Measurements from ENCODE around the gene POLN. TPM values are rescaled to one million over a fixed set of nuclear protein-coding genes. Genes with fewer than 3 reads are reported as not detected.

POLN gene
- polyA plus RNA-seq, 1 experiment: 0.35 TPM

DNA sequence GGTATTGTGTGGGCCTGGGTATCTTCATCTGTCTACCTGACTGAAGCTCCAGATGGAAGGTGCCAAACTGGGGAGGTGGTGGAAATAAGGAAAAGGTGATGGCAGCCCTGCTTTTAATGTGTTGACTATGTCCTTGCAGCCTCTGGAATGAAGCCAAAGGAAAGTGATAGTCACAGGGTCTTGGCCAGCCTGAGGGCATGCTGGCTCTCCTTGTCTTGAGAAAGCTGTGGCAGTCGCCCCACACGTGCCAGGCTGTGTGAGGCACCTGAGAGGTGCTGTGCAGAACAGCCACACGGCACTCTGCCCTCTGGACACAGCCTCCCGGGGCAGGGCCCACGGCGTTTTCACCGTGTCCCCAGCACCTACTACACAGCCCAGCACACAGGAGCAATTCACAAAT, 105.2 kb downstream of the POLN start:
- Histone ChIP-seq H3K9me3 (ENCODE audit: control insufficient read depth, insufficient read depth, low read length) (no peaks in the 10 kb centered on the region; the same call in 1 of the 2 replicates), H3K27ac (ENCODE audit: low read depth, low read length) (no peak overlapping the region), H3K27me3 (ENCODE audit: control insufficient read depth, insufficient read depth, low read length) (peaks cover 3% of the 10 kb centered on the region), H3K4me3 (ENCODE audit: low read depth, low read length) (no peak overlapping the region)
- no peak for TF ChIP-seq CTCF (IDR thresholded peaks at IDR 0.05; ENCODE audit: low read depth, low read length)
- DNase-seq (ENCODE audit: low read depth, low spot score): no peak
- POLR2A ChIA-PET: no interaction called here
- CTCF ChIA-PET: no interaction called here

DNA sequence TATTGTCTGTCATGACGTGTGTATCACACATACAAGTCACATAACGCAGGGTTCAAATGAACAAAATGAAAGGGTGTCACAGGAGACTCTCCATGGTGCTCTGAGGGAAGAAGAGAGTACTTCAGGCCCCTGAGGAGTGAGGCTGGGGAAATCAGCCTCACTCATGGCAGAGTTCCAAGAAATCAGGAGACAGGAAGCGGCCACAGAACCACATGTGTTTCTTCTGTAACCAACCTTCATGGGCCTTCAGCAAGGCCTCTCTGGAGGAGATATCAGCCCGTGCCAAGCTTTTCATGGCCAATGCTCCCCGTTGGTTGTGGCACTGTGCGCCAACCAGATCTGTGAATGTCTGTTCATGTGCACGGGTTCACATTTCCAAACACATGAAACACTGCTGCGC, 106.8 kb downstream of the POLN start:
- peak; percentile 0 for DNase-seq (ENCODE audit: low read depth, low spot score)
- TF ChIP-seq CTCF (IDR thresholded peaks at IDR 0.05; ENCODE audit: low read depth, low read length): no peak
- Histone ChIP-seq H3K4me3 (ENCODE audit: low read depth, low read length) (no peak overlapping the region), H3K27me3 (ENCODE audit: control insufficient read depth, insufficient read depth, low read length) (peaks cover 3% of the 10 kb centered on the region), H3K9me3 (ENCODE audit: control insufficient read depth, insufficient read depth, low read length) (no peaks in the 10 kb centered on the region; the same call in 1 of the 2 replicates), H3K27ac (ENCODE audit: low read depth, low read length) (no peak overlapping the region)
- ChIA-PET POLR2A (no interaction called here), CTCF (no interaction called here)

- Histone ChIP-seq H3K27ac (ENCODE audit: low read depth, low read length) (no peak overlapping the region), H3K9me3 (ENCODE audit: control insufficient read depth, insufficient read depth, low read length) (no peaks in the 10 kb centered on the region), H3K4me3 (ENCODE audit: low read depth, low read length) (no peak overlapping the region), H3K27me3 (ENCODE audit: control insufficient read depth, insufficient read depth, low read length) (peaks cover 5% of the 10 kb centered on the region)
- ChIA-PET CTCF (no interaction called here), POLR2A (no interaction called here)
- no peak for TF ChIP-seq CTCF (IDR thresholded peaks at IDR 0.05; ENCODE audit: low read depth, low read length)
- DNase-seq (ENCODE audit: low read depth, low spot score): no peak
These were observed 109.5 kb downstream of the POLN start for GRCh38 chr4:2132438-2132837.

DNA sequence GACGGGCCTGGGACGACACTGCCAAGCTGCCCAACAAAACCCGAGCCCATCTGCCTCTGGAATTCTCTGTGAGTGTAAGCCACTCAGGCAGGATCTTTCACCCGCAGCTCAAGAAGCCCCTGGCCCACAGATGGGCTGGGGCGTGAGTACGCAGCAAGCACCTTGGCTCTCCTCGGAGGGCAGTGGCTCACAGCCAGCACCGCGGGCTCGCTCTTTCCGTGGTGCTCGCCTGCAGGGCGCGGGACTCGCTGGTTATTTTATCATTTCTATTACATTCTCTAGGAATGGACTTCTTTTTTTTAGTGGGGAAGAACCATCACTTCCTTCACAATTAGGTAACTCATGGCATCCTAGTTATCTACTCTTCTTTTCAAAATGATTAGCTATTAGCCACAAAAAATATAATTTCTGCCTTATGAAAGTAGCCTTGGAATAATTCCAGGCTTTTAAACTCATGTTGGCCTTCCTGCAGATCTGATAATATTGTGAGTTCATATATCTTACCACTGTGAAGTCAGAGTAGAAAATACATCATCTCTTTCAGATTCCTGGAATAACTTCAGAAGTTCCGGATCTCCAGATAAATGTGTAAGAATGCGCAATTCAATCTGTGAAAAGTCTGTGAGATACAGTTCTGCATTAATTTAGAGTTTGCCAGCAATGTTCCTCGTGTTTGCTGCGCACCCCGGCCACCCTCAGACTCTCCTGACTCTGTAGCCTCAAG, 114.2 kb downstream of the POLN start:
- ChIA-PET POLR2A (no interaction called here), CTCF (no interaction called here)
- DNase-seq (ENCODE audit: low read depth, low spot score): no peak
- Histone ChIP-seq H3K4me3 (ENCODE audit: low read depth, low read length) (no peak overlapping the region), H3K9me3 (ENCODE audit: control insufficient read depth, insufficient read depth, low read length) (no peaks in the 10 kb centered on the region), H3K27me3 (ENCODE audit: control insufficient read depth, insufficient read depth, low read length) (peaks cover 4% of the 10 kb centered on the region), H3K27ac (ENCODE audit: low read depth, low read length) (no peak overlapping the region)
- no peak for TF ChIP-seq CTCF (IDR thresholded peaks at IDR 0.05; ENCODE audit: low read depth, low read length)

DNA sequence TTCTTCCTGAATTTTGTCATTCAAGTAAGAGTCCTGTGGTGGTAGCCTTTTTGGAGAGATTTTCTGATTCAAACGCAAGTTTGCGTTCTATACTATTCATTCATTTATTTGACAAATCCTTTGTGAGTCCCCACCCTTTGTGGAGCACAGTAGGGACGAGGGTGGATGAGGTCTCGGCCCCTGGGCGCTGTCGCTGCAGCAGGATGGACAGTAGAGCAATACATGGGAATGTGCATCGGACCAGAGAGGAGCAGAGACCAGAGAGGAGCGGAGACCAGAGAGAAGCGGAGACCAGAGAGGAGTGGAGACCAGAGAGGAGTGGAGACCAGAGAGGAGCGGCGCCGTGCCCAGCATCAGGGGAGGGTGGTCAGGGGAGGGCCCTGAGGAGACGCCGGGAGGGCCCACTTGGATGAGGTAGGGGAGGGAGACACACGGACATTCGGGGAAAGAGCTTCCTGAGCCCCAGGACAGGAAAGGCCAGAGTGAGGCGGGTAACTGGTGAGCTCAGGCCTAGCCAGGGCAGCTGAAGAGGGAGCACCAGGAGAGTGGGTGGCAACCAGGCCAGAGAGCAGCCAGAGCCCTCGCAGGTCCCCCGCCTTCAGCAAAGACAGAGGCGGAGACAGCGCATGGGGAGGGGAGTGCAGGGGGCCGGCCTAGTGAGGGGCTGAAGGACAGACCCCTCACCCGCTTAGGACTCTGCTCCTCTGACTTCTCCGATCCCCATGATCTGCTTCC, 115.4 kb downstream of the POLN start:
- CTCF ChIA-PET: no interaction called here
- Histone ChIP-seq H3K27ac (ENCODE audit: low read depth, low read length) (no peak overlapping the region), H3K4me3 (ENCODE audit: low read depth, low read length) (no peak overlapping the region), H3K27me3 (ENCODE audit: control insufficient read depth, insufficient read depth, low read length) (peaks cover 8% of the 10 kb centered on the region), H3K9me3 (ENCODE audit: control insufficient read depth, insufficient read depth, low read length) (no peaks in the 10 kb centered on the region)
- no peak for TF ChIP-seq CTCF (IDR thresholded peaks at IDR 0.05; ENCODE audit: low read depth, low read length)
- DNase-seq (ENCODE audit: low read depth, low spot score): no peak
- POLR2A ChIA-PET: no interaction called here

Measured in AG04450 (cell line).